ENCODE results near the gene ZFAND2B. TPM values are rescaled to one million over a fixed set of nuclear protein-coding genes. Genes with fewer than 3 reads are reported as not detected.

The ZFAND2B gene
- polyA plus RNA-seq, 6 donors from 2014 or later, result 50.7 to 77.7 (median 57.9) TPM

DNA sequence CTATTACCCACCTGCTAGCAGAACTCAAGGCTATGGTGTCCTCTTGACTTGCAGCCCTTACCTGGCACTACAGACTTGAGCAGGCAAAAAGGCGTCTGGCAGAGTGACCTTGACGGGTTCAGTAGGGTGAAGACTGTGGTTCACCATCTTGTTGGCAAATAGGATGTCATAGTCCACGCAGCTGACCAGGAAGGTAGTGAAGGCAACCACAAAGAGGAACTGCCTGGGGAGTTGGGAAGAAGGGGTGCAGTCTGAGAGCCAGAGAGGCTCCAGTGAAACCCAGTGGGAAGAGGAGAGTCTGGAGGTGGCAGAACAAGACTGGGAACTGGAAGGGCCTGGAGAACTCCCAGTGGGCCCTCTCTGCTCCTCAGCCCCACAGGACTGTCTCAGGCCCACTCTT, 18.8 kb downstream of the ZFAND2B start:
- H3K9me3 Mint-ChIP-seq, result no peaks in the 10 kb centered on the region
- H3K4me3 Mint-ChIP-seq, result peak overlapping the region in 2 of 8 donors; percentile 66 to 77
- no peak for ATAC-seq (ENCODE audit: low read depth in 2 of 2)
- no peak for DNase-seq
- H3K36me3 Mint-ChIP-seq, result peaks cover 21 to 30% of the 10 kb centered on the region in 2 donors
- H3K4me1 Mint-ChIP-seq, result peaks cover 33 to 42% (median 38%) of the 10 kb centered on the region in 3 donors
- no peaks in the 10 kb centered on the region for H3K27me3 Mint-ChIP-seq
- H3K27ac Mint-ChIP-seq, result no peak overlapping the region

DNA sequence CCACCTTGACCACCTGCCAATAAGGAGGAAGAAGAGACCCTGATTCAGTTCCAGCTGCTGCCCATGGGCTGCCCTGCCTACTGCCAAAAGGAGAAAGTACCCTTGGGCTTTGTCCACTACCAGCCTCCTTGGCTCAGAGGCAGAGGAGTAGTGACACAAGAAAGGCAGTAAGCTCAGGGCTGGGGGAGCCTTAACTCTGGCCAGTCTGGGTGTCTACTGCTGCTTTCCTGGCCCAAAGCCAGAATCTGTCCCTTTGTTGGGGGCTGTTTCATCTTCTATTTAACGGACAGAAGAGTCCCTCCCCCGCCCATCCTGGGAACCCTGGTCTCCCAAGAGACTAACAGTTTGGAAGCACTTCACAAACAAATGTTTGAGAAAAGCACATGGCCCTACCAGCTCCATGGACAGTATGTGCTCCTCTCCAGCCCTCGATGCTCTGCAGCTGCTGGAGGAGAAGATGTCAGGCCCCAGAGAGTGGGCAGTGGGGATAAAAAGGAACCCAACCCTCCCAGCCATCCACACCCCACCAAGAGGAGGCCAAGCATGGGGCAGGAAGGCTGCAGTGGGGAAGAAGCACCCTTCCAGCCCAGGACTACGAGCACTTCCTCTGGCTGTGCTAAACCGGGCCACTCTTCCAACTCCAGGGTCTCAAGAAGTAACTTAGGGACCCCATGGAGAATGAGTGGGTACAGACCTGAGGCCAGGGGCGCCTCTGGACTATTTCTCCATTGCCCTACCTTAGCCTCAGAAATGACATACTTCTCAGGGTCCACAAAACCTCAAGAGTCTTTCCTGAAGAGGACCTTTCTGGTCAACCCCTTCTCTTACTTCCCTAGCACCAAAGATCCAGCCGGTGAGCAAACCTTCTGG, 21.7 kb downstream of the ZFAND2B start:
- Mint-ChIP-seq H3K27ac (peak overlapping the region in 4 of 6 donors; percentile 24 to 98 (median 78)), H3K36me3 (peaks cover 15 to 18% of the 10 kb centered on the region in 2 donors), H3K4me1 (peaks cover 33 to 50% (median 41%) of the 10 kb centered on the region in 3 donors), H3K4me3 (peak overlapping the region; percentile 78 to 100 (median 88)), H3K27me3 (no peaks in the 10 kb centered on the region), H3K9me3 (no peaks in the 10 kb centered on the region)
- ATAC-seq (ENCODE audit: low read depth in 2 of 2) (no peak), DNase-seq (no peak)

DNA sequence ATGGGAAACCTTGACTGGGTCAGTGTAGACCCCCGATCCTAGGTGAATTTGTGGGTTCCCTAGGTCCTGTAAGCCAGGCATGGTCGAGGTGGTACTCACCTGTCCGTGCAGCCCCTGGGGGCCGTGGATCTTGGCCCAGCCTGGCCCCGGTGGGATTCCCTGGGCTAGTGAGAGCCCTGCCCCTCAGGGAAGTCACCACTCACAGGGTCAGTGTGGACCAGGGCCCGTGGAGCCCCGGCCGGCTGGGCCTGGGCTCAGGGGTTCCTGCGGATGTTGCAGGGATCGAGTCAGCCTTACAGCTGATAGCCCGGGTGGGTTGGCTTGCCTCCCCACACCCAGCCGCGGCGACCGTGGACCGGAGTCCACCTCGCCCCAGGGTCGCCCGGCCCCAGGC, 22.3 kb downstream of the ZFAND2B start:
- H3K27ac Mint-ChIP-seq, result peak overlapping the region in 3 of 6 donors; percentile 24 to 98 (median 79)
- peaks cover 39 to 50% (median 41%) of the 10 kb centered on the region in 3 donors for H3K4me1 Mint-ChIP-seq
- no peak for ATAC-seq (ENCODE audit: low read depth in 2 of 2)
- H3K27me3 Mint-ChIP-seq, result no peaks in the 10 kb centered on the region
- DNase-seq, result no peak
- H3K9me3 Mint-ChIP-seq, result no peaks in the 10 kb centered on the region
- peaks cover 15 to 19% of the 10 kb centered on the region in 2 donors for H3K36me3 Mint-ChIP-seq
- H3K4me3 Mint-ChIP-seq, result peak overlapping the region; percentile 78 to 100 (median 88)

DNA sequence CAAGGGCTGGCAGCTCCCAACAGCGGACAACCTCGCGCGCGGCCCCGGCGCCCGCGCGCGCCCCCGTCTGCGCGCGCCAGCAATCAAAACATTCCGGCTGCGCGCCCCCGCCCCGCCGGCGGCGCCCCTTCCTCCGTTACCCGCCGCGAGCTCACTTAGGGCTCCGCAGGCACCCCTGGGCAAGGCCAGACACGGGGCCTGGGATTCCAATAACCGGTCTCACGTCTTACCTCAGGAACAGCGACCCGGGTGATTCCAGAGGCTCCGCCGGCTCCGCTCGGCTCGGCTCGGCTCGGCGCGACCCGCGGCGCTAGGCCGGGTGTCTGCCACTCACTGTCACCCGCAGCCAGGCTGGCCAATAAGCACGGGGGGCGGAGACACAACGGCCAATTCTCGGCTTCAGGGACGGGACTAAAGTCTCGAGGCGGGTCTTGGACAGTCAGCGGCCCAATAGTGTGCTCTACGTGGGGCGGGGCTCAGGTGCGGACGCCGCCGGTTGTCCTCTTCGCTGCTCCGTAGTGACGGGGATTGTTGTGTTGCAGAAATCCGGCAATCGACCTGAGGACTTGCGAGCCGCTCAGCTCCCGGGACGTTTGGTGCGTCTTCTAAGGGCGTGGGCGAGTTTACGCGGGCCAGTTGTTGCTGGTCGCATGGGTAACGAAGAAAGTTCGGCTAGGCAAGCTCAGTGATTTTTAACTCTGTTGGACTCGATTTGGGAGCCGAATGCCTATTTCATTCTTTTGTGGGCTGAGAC, 22.9 kb downstream of the ZFAND2B start, which contains the start of the genes ANKZF1 and ATG9A:
TSS of gene ANKZF1 (plus strand) at position 502 of the 754 bp plus-strand sequence. CDS start 452 bp downstream, outside the sequence.
TSS of gene ATG9A (minus strand) at position 332 of the 754 bp plus-strand sequence. CDS start 1,612 bp downstream, outside the sequence.
- Mint-ChIP-seq H3K4me1 (peaks cover 43 to 51% (median 43%) of the 10 kb centered on the region in 3 donors), H3K4me3 (peak within 1 kb of the TSS; percentile 89 to 100 (median 98)), H3K9me3 (no peaks in the 10 kb centered on the region), H3K27ac (peak within 1 kb of the TSS; percentile 90 to 99 (median 98)), H3K27me3 (no peaks in the 10 kb centered on the region), H3K36me3 (peaks cover 20 to 23% of the 10 kb centered on the region in 2 donors)
- DNase-seq (peak; percentile 99), ATAC-seq (ENCODE audit: low read depth in 2 of 2) (peak; percentile 96)

DNA sequence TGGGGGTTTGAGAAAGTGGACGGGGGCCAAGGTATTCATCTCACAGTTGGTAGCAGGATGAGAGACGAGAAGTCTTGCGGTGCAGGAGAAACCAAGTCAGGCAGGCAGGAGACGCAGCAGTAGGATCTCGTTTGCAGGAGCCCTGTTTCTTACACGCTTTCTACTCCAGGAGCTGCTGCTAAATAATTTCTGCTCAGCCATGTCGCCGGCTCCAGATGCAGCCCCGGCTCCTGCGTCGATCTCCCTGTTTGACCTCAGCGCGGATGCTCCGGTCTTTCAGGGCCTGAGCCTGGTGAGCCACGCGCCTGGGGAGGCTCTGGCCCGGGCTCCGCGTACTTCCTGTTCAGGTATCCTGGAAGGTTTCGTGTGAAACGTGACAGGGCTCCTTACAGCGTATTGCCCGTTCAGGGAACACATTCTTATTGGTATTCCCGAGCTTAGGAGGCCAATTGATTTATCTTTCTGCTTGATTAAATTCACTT, 23.5 kb downstream of the ZFAND2B start:
- peak overlapping the region; percentile 90 to 99 (median 98) for H3K27ac Mint-ChIP-seq
- no peaks in the 10 kb centered on the region for H3K27me3 Mint-ChIP-seq
- peaks cover 15 to 23% of the 10 kb centered on the region in 2 donors for H3K36me3 Mint-ChIP-seq
- peaks cover 43 to 48% (median 47%) of the 10 kb centered on the region in 3 donors for H3K4me1 Mint-ChIP-seq
- ATAC-seq (ENCODE audit: low read depth in 2 of 2) (peak; percentile 6 to 11), DNase-seq (peak; percentile 33)
- H3K9me3 Mint-ChIP-seq, result no peaks in the 10 kb centered on the region
- peak overlapping the region; percentile 89 to 100 (median 98) for H3K4me3 Mint-ChIP-seq

DNA sequence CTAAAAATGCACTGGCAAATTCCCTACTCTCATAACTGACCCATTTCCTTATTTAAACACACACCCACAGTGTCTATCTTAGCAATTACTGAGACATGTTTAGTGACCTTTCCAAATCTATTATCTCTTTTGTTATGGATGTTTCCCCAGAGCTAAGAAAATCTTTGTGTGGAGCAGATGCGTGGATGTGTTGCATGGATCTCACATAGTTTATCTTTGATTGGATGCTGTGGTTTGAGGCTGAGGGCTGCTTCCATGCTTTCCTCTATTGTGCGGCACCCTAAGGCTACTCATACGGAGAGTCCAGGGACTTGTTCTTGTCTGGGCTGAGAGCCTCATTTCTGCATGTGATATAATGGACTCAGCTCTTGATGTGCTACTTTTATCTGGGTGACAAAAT, 27.7 kb downstream of the ZFAND2B start:
- H3K27ac Mint-ChIP-seq, result peak overlapping the region in 2 of 6 donors; percentile 9 to 85
- no peaks in the 10 kb centered on the region for H3K9me3 Mint-ChIP-seq
- H3K27me3 Mint-ChIP-seq, result no peaks in the 10 kb centered on the region
- ATAC-seq (ENCODE audit: low read depth in 2 of 2) (no peak), DNase-seq (no peak)
- peaks cover 12 to 37% of the 10 kb centered on the region in 2 donors for H3K36me3 Mint-ChIP-seq
- H3K4me3 Mint-ChIP-seq, result peak overlapping the region in 2 of 8 donors; percentile 5 to 31
- peaks cover 26 to 30% (median 28%) of the 10 kb centered on the region in 3 donors for H3K4me1 Mint-ChIP-seq

DNA sequence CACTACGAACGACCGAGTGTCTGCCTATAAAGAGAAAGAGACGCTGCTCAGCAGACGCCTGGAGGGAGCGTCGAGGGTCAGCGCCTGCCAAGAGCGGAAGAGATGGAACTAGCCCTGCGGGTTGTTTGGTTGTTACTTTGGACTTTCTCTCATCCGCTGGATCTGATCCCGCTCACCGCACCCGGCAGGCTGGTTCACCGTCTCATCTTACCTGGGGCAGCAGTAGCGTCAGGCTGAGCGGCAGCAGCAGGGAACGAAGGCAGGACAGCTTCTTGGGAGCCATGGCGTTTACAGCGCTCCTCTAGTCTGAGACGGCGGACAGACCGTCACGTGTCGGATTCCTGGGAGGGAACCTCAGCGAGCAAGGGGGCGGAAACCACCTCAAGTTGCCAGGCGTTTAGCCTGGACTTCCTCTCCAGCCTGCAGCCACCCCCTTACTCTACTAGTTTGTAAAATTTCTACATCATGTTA, 36.7 kb downstream of the ZFAND2B start:
- Mint-ChIP-seq H3K27me3 (no peaks in the 10 kb centered on the region), H3K4me3 (peak overlapping the region; percentile 42 to 84 (median 70)), H3K27ac (peak overlapping the region in 5 of 6 donors; percentile 23 to 81 (median 78)), H3K9me3 (no peaks in the 10 kb centered on the region), H3K36me3 (no peaks in the 10 kb centered on the region), H3K4me1 (peaks cover 18 to 51% (median 38%) of the 10 kb centered on the region in 3 donors)
- no peak for ATAC-seq (ENCODE audit: low read depth in 2 of 2)
- no peak for DNase-seq

DNA sequence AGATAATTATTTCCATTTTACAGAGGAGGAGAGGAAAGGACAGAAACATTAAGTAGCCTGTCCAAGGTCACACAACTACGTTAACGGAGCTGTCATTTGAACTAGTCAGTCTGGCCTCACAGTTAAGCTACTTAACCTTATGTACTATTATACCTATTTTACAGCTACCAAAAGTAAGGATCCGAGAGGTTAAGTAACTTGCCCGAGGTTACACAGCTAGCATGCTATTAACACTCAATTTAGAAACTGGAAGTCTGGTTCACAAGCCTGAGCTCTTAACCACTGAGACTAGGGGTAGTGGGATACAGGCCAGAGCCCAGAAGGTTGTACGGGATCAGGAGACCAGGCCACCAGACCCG, 38.2 kb downstream of the ZFAND2B start:
- Mint-ChIP-seq H3K27ac (peak overlapping the region; percentile 93 to 99 (median 98)), H3K4me3 (peak overlapping the region; percentile 78 to 95 (median 91)), H3K27me3 (no peaks in the 10 kb centered on the region), H3K9me3 (no peaks in the 10 kb centered on the region), H3K4me1 (peaks cover 28 to 65% (median 53%) of the 10 kb centered on the region in 3 donors), H3K36me3 (no peaks in the 10 kb centered on the region)
- no peak for DNase-seq
- ATAC-seq (ENCODE audit: low read depth in 2 of 2), result no peak

DNA sequence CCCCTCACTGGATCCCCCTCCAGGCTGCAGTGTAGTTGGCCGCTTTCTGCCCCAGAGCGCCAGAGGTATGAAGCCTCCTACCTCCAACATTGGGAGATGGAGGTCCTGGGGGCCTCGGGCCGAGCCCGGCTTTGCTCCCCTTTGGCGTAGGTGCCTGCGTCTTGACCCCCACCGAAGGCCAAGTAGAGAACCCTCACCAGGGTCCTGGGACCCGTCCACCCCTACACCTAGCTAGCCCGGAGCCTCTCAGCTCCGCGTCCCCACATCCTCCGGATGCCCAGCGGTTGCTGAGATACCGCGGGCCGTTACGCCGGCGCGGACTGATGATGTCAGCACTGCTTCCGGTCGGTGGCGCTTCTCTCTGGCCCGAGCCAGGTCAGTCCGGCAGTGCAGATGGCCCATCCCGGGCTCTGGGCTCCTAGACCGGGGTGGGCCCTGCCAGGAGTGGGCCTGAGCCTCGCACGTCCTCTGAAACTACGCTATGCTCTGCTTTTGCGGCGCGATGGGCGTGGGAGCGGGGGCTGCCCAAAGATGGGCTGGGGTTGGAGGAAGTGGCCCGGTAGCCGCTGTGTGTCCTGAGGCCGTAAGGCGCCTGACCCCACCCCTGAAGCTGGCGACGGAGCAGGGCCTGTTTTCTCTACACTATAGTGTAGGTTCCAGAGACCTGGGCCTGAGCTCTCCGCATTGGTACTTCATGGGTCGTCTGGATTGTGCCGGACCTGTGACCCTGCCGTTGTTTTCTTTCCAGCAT, 38.7 kb downstream of the ZFAND2B start, which contains the start of the genes GLB1L and STK16:
TSS of gene GLB1L (minus strand) at position 297 of the 751 bp plus-strand sequence. CDS start 1,871 bp downstream, outside the sequence.
TSS of gene STK16 (plus strand) at position 332 of the 751 bp plus-strand sequence. CDS start 521 bp downstream, outside the sequence.
- peaks cover 33 to 71% (median 58%) of the 10 kb centered on the region in 3 donors for H3K4me1 Mint-ChIP-seq
- H3K4me3 Mint-ChIP-seq, result peak within 1 kb of the TSS; percentile 78 to 95 (median 91)
- ATAC-seq (ENCODE audit: low read depth in 2 of 2), result peak; percentile 85 to 86

DNA sequence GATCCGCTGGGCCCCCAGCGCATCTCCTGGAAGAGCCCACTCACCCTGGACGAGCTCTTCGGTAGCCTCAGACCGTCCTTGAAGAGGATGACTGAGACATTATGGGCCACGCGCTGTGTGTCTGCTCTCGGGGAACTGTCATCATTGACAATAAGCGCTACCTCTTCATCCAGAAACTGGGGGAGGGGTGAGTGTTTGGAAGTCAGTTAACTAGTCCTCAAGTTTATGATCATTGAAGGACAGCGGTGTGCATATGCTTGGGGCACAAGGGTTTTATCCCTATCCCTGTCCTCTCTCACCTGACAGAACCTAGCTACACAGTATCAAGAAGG, 39.3 kb downstream of the ZFAND2B start:
- Mint-ChIP-seq H3K36me3 (peaks cover 0 to 3% of the 10 kb centered on the region in 2 donors), H3K9me3 (no peaks in the 10 kb centered on the region), H3K4me3 (peak overlapping the region; percentile 78 to 95 (median 91)), H3K4me1 (peaks cover 39 to 76% (median 64%) of the 10 kb centered on the region in 3 donors), H3K27me3 (no peaks in the 10 kb centered on the region), H3K27ac (peak overlapping the region; percentile 93 to 99 (median 98))
- DNase-seq (no peak), ATAC-seq (ENCODE audit: low read depth in 2 of 2) (no peak)

More for the DNA sequence above, 38.7 kb downstream of the ZFAND2B start, which contains the start of the genes GLB1L and STK16:
- Mint-ChIP-seq H3K27me3 (no peaks in the 10 kb centered on the region), H3K27ac (peak within 1 kb of the TSS; percentile 93 to 99 (median 98)), H3K9me3 (no peaks in the 10 kb centered on the region), H3K36me3 (no peaks in the 10 kb centered on the region)
- DNase-seq, result peak; percentile 90

DNA sequence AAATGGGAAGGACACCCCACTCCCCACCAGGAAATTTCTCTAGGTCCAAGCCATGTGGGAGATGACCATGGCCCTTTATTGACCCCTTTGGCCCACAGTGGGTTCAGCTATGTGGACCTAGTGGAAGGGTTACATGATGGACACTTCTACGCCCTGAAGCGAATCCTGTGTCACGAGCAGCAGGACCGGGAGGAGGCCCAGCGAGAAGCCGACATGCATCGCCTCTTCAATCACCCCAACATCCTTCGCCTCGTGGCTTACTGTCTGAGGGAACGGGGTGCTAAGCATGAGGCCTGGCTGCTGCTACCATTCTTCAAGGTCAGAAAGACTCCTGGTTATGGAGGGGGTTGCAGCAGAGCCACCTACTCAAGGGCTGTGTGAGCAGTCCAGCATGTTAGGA, 40.0 kb downstream of the ZFAND2B start:
- DNase-seq (no peak), ATAC-seq (ENCODE audit: low read depth in 2 of 2) (no peak)
- H3K36me3 Mint-ChIP-seq, result peaks cover 0 to 7% of the 10 kb centered on the region in 2 donors
- H3K27me3 Mint-ChIP-seq, result no peaks in the 10 kb centered on the region
- H3K4me3 Mint-ChIP-seq, result peak overlapping the region; percentile 51 to 95 (median 84)
- H3K9me3 Mint-ChIP-seq, result no peaks in the 10 kb centered on the region
- H3K27ac Mint-ChIP-seq, result peak overlapping the region in 4 of 6 donors; percentile 70 to 93 (median 82)
- H3K4me1 Mint-ChIP-seq, result peaks cover 45 to 83% (median 66%) of the 10 kb centered on the region in 3 donors

Data from naive B cell (primary cell).